Inferior parietal cortex (tissue), 1 donor: ENCODE data around the gene RAPSN.

Experiments used
- DNase-seq: peaks from one replicate; pipeline ENCODE4 v3.0.0-alpha.2; 2016; ENCODE audit errors: extremely low spot score

Gene RAPSN

GRCh38 chr11:47434011-47434786 is 14.7 kb downstream of the RAPSN start:
- DNase-seq = no peak

- no peak for DNase-seq
These were observed 15.8 kb downstream of the RAPSN start for GRCh38 chr11:47433157-47433556.

- no peak for DNase-seq
These were observed 17.4 kb downstream of the RAPSN start for GRCh38 chr11:47431356-47432083.

GRCh38 chr11:47430524-47430923 is 18.4 kb downstream of the RAPSN start:
- no peak for DNase-seq

- DNase-seq = peak; percentile 97
These were observed 22.6 kb downstream of the RAPSN start, which contains the start of gene PSMC3 for GRCh38 chr11:47426062-47426956. TSS of gene PSMC3 (minus strand) at chr11:47426439. CDS start at chr11:47426279, 160 bp downstream.

- DNase-seq = no peak
These were observed 23.3 kb downstream of the RAPSN start for GRCh38 chr11:47425611-47426010.

- DNase-seq = no peak
These were observed 30.3 kb downstream of the RAPSN start for GRCh38 chr11:47418454-47419259.

GRCh38 chr11:47417712-47418111 is 31.2 kb downstream of the RAPSN start:
- DNase-seq = no peak

- DNase-seq = no peak
These were observed 32.9 kb downstream of the RAPSN start for GRCh38 chr11:47415949-47416472.

- no peak for DNase-seq
These were observed 33.7 kb downstream of the RAPSN start for GRCh38 chr11:47415091-47415854.

- no peak for DNase-seq
These were observed 34.3 kb downstream of the RAPSN start for GRCh38 chr11:47414685-47415070.

GRCh38 chr11:47413908-47414684 is 34.8 kb downstream of the RAPSN start:
- no peak for DNase-seq

- DNase-seq = no peak
These were observed 35.6 kb downstream of the RAPSN start for GRCh38 chr11:47413351-47413750.

- no peak for DNase-seq
These were observed 36.8 kb downstream of the RAPSN start for GRCh38 chr11:47411884-47412746.

GRCh38 chr11:47410370-47411264 is 38.3 kb downstream of the RAPSN start:
- no peak for DNase-seq

- DNase-seq = no peak
These were observed 39.2 kb downstream of the RAPSN start for GRCh38 chr11:47409440-47410369.
